Tibial nerve (tissue), 4 donors: ENCODE measurements around the gene EGFL7. TPM values are rescaled to one million over a fixed set of nuclear protein-coding genes. Genes with fewer than 3 reads are reported as not detected.

Experiments
- DNase-seq, 2 donors: peaks; one replicate each; pipeline ENCODE4 v3.0.0-alpha.2; 2019; ENCODE audit warnings: low spot score in 2 of 2
- H3K27ac ChIP-seq, 4 donors: fragments of 200-600 bp; sonication (generic) in 3 of 4; one replicate each; pipeline ENCODE4 v1.5.1; 2017 to 2019; ENCODE audit warnings: mild to moderate bottlenecking in 1 of 4
- H3K27me3 ChIP-seq, 2 donors: fragments of 200-600 bp; sonication (generic) in 1 of 2; one replicate each; pipeline versions ENCODE4 v1.5.1 to v1.6.0; 2017 to 2019
- H3K36me3 ChIP-seq, 3 donors: fragments of 200-600 bp; sonication (generic); one replicate each; pipeline ENCODE4 v1.5.1; 2018 to 2019
- H3K4me1 ChIP-seq, 4 donors: fragments of 200-600 bp; sonication (generic) in 3 of 4; one replicate each; pipeline ENCODE4 v1.5.1; 2017 to 2019
- H3K4me3 ChIP-seq, 4 donors: fragments of 200-600 bp; sonication (generic) in 3 of 4; one replicate each; pipeline ENCODE4 v1.5.1; 2017 to 2019; ENCODE audit warnings: mild to moderate bottlenecking in 1 of 4, moderate library complexity in 1 of 4
- H3K9me3 ChIP-seq, 4 donors: fragments of 200-600 bp; sonication (generic) in 3 of 4; one replicate each; pipeline ENCODE4 v1.5.1; 2017 to 2019
- CTCF ChIP-seq, 5 experiments: fragments of 200-600 bp in 3 of 5; fragments of 450-650 bp in 2 of 5; sonication (generic) in 3 of 5; IDR thresholded peaks; one replicate each; pipeline ENCODE4 v1.5.1; 2016 to 2019; ENCODE audit warnings: antibody characterized with exemption in 5 of 5, mild to moderate bottlenecking in 3 of 5, moderate library complexity in 2 of 5
- EP300 ChIP-seq, 2 donors: sonication (generic); formaldehyde crosslinking; IDR thresholded peaks; one replicate each; pipeline ENCODE4 v1.6.1; 2017; ENCODE audit warnings: antibody characterized with exemption in 2 of 2, mild to moderate bottlenecking in 1 of 2
- POLR2A ChIP-seq, 2 donors: fragments of 450-650 bp; IDR thresholded peaks; one replicate each; pipeline ENCODE4 v1.6.1; 2017; ENCODE audit warnings: antibody characterized with exemption in 2 of 2, mild to moderate bottlenecking in 2 of 2, moderate library complexity in 2 of 2
- WGBS, 2 donors: methylation state at CpG; one replicate each; pipeline ENCODE4 v1.1.5; 2018; 5-methylcytosine and 5-hydroxymethylcytosine counted together
- total RNA-seq, 4 donors: library from RNA; depleted of rRNA; stranded (reverse); fragments of >200 nt; gene quantifications; one replicate each; pipeline ENCODE4 v1.1.0, GENCODE V29; 2016

Gene EGFL7
- total RNA-seq: 100 to 1,000 TPM in 3 of 4 donors, 10 to 100 TPM in 1; 95.2 to 229 (median 179) TPM

GRCh38 chr9:136662656-136663581 lies at the start of gene EGFL7:
Gene EGFL7, plus strand, starts transcription at chr9:136662916. Its CDS starts 5,367 bp downstream, at chr9:136668283.
- DNase-seq: no peak
- Histone ChIP-seq H3K9me3 (no peaks in the 10 kb centered on the region), H3K4me3 (peak within 1 kb of the TSS in 3 of 4 donors; percentile 15 to 56 (median 27)), H3K4me1 (peaks cover 0 to 17% (median 7%) of the 10 kb centered on the region in 4 donors), H3K36me3 (no peaks in the 10 kb centered on the region), H3K27ac (peak within 1 kb of the TSS in 2 of 4 donors; percentile 40 to 67), H3K27me3 (peaks cover 0 to 64% of the 10 kb centered on the region in 2 donors)
- 52 to 56% methylated on average over 19 to 27 of the region's 38 CpGs for WGBS, 2 donors
- no peak for TF ChIP-seq POLR2A (IDR thresholded peaks at IDR 0.05)
- TF ChIP-seq EP300 (IDR thresholded peaks at IDR 0.05): peak in 1 of 2 donors; percentile 75

- no peak for DNase-seq
- H3K27me3 ChIP-seq: no peaks in the 10 kb centered on the region
- WGBS, 2 donors: 34 to 49% methylated on average over 5 to 9 of the region's 19 CpGs
- no peaks in the 10 kb centered on the region for H3K9me3 ChIP-seq
- no peak overlapping the region for H3K4me3 ChIP-seq
- H3K36me3 ChIP-seq: no peaks in the 10 kb centered on the region
- peak overlapping the region in 3 of 4 donors; percentile 25 to 76 (median 71) for H3K27ac ChIP-seq
- peaks cover 0 to 74% (median 35%) of the 10 kb centered on the region in 4 donors for H3K4me1 ChIP-seq
- TF ChIP-seq CTCF (IDR thresholded peaks at IDR 0.05): no peak
- TF ChIP-seq POLR2A (IDR thresholded peaks at IDR 0.05): no peak
- TF ChIP-seq EP300 (IDR thresholded peaks at IDR 0.05): no peak
Measured at GRCh38 chr9:136613824-136614371, 48.8 kb upstream of the EGFL7 start.

GRCh38 chr9:136614372-136614922 lies 48.3 kb upstream of the EGFL7 start:
- peak overlapping the region in 3 of 4 donors; percentile 13 to 76 (median 71) for H3K27ac ChIP-seq

GRCh38 chr9:136614967-136615623 lies 47.6 kb upstream of the EGFL7 start:
- TF ChIP-seq CTCF (IDR thresholded peaks at IDR 0.05) (no peak), EP300 (IDR thresholded peaks at IDR 0.05) (no peak), POLR2A (IDR thresholded peaks at IDR 0.05) (no peak)
- DNase-seq: no peak
- no peaks in the 10 kb centered on the region for H3K27me3 ChIP-seq
- no peak overlapping the region for H3K4me3 ChIP-seq
- 85 to 86% methylated on average over 22 to 24 of the region's 25 CpGs for WGBS, 2 donors
- peak overlapping the region in 3 of 4 donors; percentile 13 to 76 (median 71) for H3K27ac ChIP-seq
- no peaks in the 10 kb centered on the region for H3K36me3 ChIP-seq
- peaks cover 0 to 74% (median 36%) of the 10 kb centered on the region in 4 donors for H3K4me1 ChIP-seq
- no peaks in the 10 kb centered on the region for H3K9me3 ChIP-seq

More at GRCh38 chr9:136614372-136614922, 48.3 kb upstream of the EGFL7 start:
- H3K4me3 ChIP-seq: no peak overlapping the region
- TF ChIP-seq EP300 (IDR thresholded peaks at IDR 0.05) (peak in 1 of 2 donors; percentile 37), POLR2A (IDR thresholded peaks at IDR 0.05) (no peak)
- WGBS, 2 donors: 47 to 59% methylated on average over 12 to 22 of the region's 22 CpGs
- no peak for DNase-seq
- H3K4me1 ChIP-seq: peaks cover 0 to 74% (median 37%) of the 10 kb centered on the region in 4 donors
- H3K36me3 ChIP-seq: no peaks in the 10 kb centered on the region
- no peaks in the 10 kb centered on the region for H3K9me3 ChIP-seq
- H3K27me3 ChIP-seq: no peaks in the 10 kb centered on the region

- no peaks in the 10 kb centered on the region for H3K27me3 ChIP-seq
- 55 to 58% methylated on average over 13 to 16 of the region's 17 CpGs for WGBS, 2 donors
- DNase-seq: no peak
- H3K36me3 ChIP-seq: no peaks in the 10 kb centered on the region
- no peaks in the 10 kb centered on the region for H3K9me3 ChIP-seq
- H3K27ac ChIP-seq: peak overlapping the region in 1 of 4 donors; percentile 71
- TF ChIP-seq POLR2A (IDR thresholded peaks at IDR 0.05) (no peak), EP300 (IDR thresholded peaks at IDR 0.05) (no peak), CTCF (IDR thresholded peaks at IDR 0.05) (no peak)
- no peak overlapping the region for H3K4me3 ChIP-seq
- H3K4me1 ChIP-seq: peaks cover 0 to 75% (median 38%) of the 10 kb centered on the region in 4 donors
Measured at GRCh38 chr9:136615631-136616306, 46.9 kb upstream of the EGFL7 start.
